PC-9 (cell line): ENCODE measurements around the gene METTL6. TPM values are rescaled to one million over a fixed set of nuclear protein-coding genes. Genes with fewer than 3 reads are reported as not detected.

Source experiments
- BruUV-seq: library from RNA; stranded (reverse); fragments of 400-500 nt; replicated peaks from 2 replicates; lab custom pipeline; 2021; lab: Mats Ljungman, UMichigan
- CTCF ChIA-PET: fragments of 300-600 bp; sonication (Branson Sonifier 250); formaldehyde crosslinking; loops from one replicate; lab custom pipeline; 2022; ENCODE audit warnings: antibody characterized with exemption; lab: Charles Lee
- POLR2A ChIA-PET: fragments of 300-600 bp; sonication (Branson Sonifier 250); formaldehyde crosslinking; loops from one replicate; lab custom pipeline; 2022; ENCODE audit warnings: antibody characterized with exemption; ENCODE audit not compliant: unreplicated experiment; lab: Charles Lee
- DNase-seq, 2 experiments: peaks; one replicate each; pipeline versions ENCODE4 v3.0.0 to v3.0.0-alpha.2; 2015 to 2022; ENCODE audit warnings: mixed read lengths in 1 of 2
- H2AFZ ChIP-seq: fragments of 200-600 bp; sonication (generic); 2 replicates; pipeline ENCODE4 v1.8.1; 2017; ENCODE audit warnings: antibody characterized with exemption
- H3F3A ChIP-seq: fragments of 200-600 bp; sonication (generic); 2 replicates; pipeline ENCODE4 v1.8.1; 2017; ENCODE audit warnings: antibody characterized with exemption, mild to moderate bottlenecking, low read depth; ENCODE audit not compliant: insufficient read depth
- H3K27ac ChIP-seq: fragments of 200-600 bp; sonication (generic); 2 replicates; pipeline ENCODE4 v1.6.1; 2016; ENCODE audit warnings: mixed run types
- H3K27me3 ChIP-seq: fragments of 200-600 bp; sonication (generic); 2 replicates; pipeline ENCODE4 v1.6.1; 2016; ENCODE audit warnings: low read depth, mixed run types; ENCODE audit not compliant: insufficient read depth
- H3K36me3 ChIP-seq: fragments of 200-600 bp; sonication (generic); 2 replicates; pipeline ENCODE4 v1.6.1; 2016; ENCODE audit warnings: low read depth, mixed run types
- H3K4me1 ChIP-seq: fragments of 200-600 bp; sonication (generic); replicated peaks from 2 replicates; pipeline ENCODE4 v1.6.1; 2016; ENCODE audit warnings: mixed run types; ENCODE audit not compliant: insufficient read depth
- H3K4me2 ChIP-seq: fragments of 200-600 bp; sonication (generic); 2 replicates; pipeline ENCODE4 v1.6.1; 2017; ENCODE audit warnings: mixed run types
- H3K4me3 ChIP-seq: fragments of 200-600 bp; sonication (generic); 2 replicates; pipeline ENCODE4 v1.6.1; 2016; ENCODE audit warnings: mixed run types
- H3K79me2 ChIP-seq: fragments of 200-600 bp; sonication (generic); 2 replicates; pipeline ENCODE4 v1.6.1; 2017; ENCODE audit warnings: low read depth, mixed run types
- H3K9me2 ChIP-seq: fragments of 200-600 bp; sonication (generic); 2 replicates; pipeline ENCODE4 v1.8.1; 2017; ENCODE audit warnings: mild to moderate bottlenecking; ENCODE audit not compliant: insufficient read depth
- H3K9me3 ChIP-seq: fragments of 200-600 bp; sonication (generic); 2 replicates; pipeline ENCODE4 v1.8.1; 2016; ENCODE audit warnings: low read depth; ENCODE audit not compliant: insufficient read depth
- H4K20me1 ChIP-seq: fragments of 200-600 bp; sonication (generic); 2 replicates; pipeline ENCODE4 v1.8.1; 2017; ENCODE audit not compliant: insufficient read depth
- EZH2 ChIP-seq: fragments of 200-600 bp; sonication (generic); IDR thresholded peaks from 2 replicates; pipeline ENCODE4 v1.8.0; 2017; ENCODE audit warnings: antibody characterized with exemption, low read depth
- intact Hi-C: fragments of 100-400 bp; cut with micrococcal nuclease; formaldehyde crosslinking; loops from one replicate; pipeline ENCODE4 v1.10.0; 2022; ENCODE audit not compliant: unreplicated experiment
- total RNA-seq: library from RNA; stranded (reverse); gene quantifications from 2 replicates; pipeline ENCODE4 v1.2.3, GENCODE V29; 2021
- TF ChIP-seq, protein P1 (sequence below): fragments of 200-600 bp; sonication (generic); conservative IDR thresholded peaks from 2 replicates; pipeline ENCODE4 v1.6.1; 2017; ENCODE audit warnings: mixed run types, antibody characterized with exemption, mild to moderate bottlenecking, moderate library complexity

The METTL6 gene
- total RNA-seq, 1 experiment from 2014 or later: 17.2 TPM

DNA sequence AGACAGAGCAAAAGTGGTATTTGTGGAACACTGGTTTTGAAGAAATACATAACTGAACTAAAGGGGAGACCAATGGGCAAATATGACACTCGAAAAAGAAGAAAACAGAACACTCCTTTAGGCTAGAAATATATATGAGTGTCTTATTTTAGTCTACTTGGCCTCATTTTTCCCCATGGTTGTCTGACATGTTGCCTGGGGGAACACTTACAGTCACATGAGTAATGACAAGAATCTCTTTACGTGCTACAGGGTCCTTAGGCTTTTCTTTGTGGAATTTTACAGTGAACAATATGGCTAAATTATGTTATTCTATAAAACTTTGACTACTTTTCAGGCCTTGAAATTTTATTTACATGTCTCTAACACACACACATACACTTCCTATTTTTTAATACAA lies 17.6 kb downstream of the METTL6 start:
- Histone ChIP-seq H3K79me2 (no peaks in the 10 kb centered on the region), H4K20me1 (no peaks in the 10 kb centered on the region), H3K27me3 (no peaks in the 10 kb centered on the region), H3K27ac (no peak overlapping the region), H3K9me2 (no peaks in the 10 kb centered on the region), H3K4me1 (no peaks in the 10 kb centered on the region), H3K9me3 (no peaks in the 10 kb centered on the region), H3F3A (no peaks in the 10 kb centered on the region), H2AFZ (no peak overlapping the region), H3K4me3 (no peak overlapping the region), H3K4me2 (no peak overlapping the region), H3K36me3 (peaks cover 14% of the 10 kb centered on the region)
- CTCF ChIA-PET: no interaction called here
- no peak for DNase-seq
- TF ChIP-seq, protein P1, sequence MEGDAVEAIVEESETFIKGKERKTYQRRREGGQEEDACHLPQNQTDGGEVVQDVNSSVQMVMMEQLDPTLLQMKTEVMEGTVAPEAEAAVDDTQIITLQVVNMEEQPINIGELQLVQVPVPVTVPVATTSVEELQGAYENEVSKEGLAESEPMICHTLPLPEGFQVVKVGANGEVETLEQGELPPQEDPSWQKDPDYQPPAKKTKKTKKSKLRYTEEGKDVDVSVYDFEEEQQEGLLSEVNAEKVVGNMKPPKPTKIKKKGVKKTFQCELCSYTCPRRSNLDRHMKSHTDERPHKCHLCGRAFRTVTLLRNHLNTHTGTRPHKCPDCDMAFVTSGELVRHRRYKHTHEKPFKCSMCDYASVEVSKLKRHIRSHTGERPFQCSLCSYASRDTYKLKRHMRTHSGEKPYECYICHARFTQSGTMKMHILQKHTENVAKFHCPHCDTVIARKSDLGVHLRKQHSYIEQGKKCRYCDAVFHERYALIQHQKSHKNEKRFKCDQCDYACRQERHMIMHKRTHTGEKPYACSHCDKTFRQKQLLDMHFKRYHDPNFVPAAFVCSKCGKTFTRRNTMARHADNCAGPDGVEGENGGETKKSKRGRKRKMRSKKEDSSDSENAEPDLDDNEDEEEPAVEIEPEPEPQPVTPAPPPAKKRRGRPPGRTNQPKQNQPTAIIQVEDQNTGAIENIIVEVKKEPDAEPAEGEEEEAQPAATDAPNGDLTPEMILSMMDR: no peak
- TF ChIP-seq EZH2: no peak
- BruUV-seq: no TSS peak
- intact Hi-C loops: loop anchor here (10.0 kb wide), 2 partner anchors 295 to 485 kb away; no protein-coding TSS in a partner anchor
- POLR2A ChIA-PET: no interaction called here

DNA sequence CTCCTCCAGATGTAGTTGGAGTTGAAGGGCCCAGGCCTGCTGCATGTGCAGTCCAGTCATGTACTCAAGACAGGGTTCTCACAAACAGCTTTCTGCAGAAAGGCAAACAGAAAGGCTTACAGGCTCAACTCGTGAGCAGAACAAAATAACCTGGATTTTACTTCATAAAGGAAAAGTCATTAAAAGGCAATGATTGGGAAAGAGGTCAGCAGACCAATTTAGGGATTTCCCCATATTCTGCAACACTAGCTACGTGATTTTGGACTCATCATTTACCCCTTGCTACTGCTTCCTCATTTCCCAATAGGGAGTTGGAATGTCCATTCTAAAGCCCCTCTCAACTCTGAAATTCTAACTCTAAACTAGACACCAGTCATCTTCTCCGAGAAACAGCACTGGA lies 18.1 kb downstream of the METTL6 start:
- POLR2A ChIA-PET: no interaction called here
- Histone ChIP-seq H3K36me3 (peaks cover 10% of the 10 kb centered on the region), H3K9me2 (no peaks in the 10 kb centered on the region), H4K20me1 (no peaks in the 10 kb centered on the region), H3K79me2 (no peaks in the 10 kb centered on the region), H3K27ac (no peak overlapping the region), H3K4me3 (no peak overlapping the region), H3K9me3 (no peaks in the 10 kb centered on the region), H3K27me3 (no peaks in the 10 kb centered on the region), H3F3A (no peaks in the 10 kb centered on the region), H2AFZ (no peak overlapping the region), H3K4me2 (no peak overlapping the region), H3K4me1 (0 out of 2 replicates have a peak, but pooled peaks cover under 1% of the 10 kb centered on the region)
- TF ChIP-seq, protein P1: no peak
- TF ChIP-seq EZH2: no peak
- CTCF ChIA-PET: no interaction called here
- no TSS peak for BruUV-seq
- DNase-seq: no peak
- intact Hi-C loops: loop anchor here (10.0 kb wide), 2 partner anchors 294 to 484 kb away; no protein-coding TSS in a partner anchor

DNA sequence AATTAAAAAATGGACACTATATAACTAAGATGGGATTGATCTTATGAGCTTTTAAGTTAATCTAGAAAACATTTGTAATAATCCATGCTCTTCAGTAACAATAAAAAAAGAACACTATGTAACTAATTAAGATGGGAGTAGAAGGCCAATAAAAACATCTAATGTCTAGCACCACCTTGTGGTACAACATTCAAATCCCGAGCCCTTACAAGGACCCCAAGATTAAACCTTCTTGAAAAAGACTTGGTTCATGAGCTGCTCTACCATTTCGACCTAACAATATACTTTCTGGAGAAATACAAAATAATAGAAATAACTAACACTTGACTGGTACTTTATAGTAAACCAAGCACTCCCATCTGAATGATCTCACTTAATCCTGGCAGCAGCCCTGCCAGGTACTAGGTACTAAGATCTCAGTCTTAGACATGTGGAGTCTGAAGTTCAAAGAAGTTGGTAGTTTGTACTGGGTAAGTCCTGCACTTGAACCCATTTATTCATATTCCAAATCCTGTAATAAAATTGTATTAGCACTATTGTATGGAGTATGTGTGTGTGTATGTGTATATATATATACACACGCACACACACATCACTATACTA lies 21.8 kb downstream of the METTL6 start:
- CTCF ChIA-PET: interaction anchor here (0.6 to 1.7 kb wide), 6 partner anchors 27 to 202 kb away, joined by 3 to 18 read pairs (median 4); no protein-coding TSS in a partner anchor
- Histone ChIP-seq H3K9me3 (no peaks in the 10 kb centered on the region), H3F3A (no peaks in the 10 kb centered on the region), H3K4me1 (peaks cover 8% of the 10 kb centered on the region; the same call in 1 of the 2 replicates), H4K20me1 (no peaks in the 10 kb centered on the region), H3K36me3 (peaks cover 3% of the 10 kb centered on the region; the same call in 1 of the 2 replicates), H3K27me3 (no peaks in the 10 kb centered on the region), H3K9me2 (no peaks in the 10 kb centered on the region), H3K4me3 (no peak overlapping the region), H3K27ac (no peak overlapping the region), H3K4me2 (no peak overlapping the region), H3K79me2 (no peaks in the 10 kb centered on the region), H2AFZ (no peak overlapping the region)
- DNase-seq: no peak
- POLR2A ChIA-PET: interaction anchor here (0.6 kb wide), 2 partner anchors 66 to 139 kb away, joined by 3 read pairs; no protein-coding TSS in a partner anchor
- TF ChIP-seq EZH2: no peak
- TF ChIP-seq, protein P1: peak; percentile 84
- intact Hi-C loops: loop anchor here (1.0 to 10.0 kb wide), 7 partner anchors 27 to 481 kb away; partner anchors contain the start of gene CAPN7
- no TSS peak for BruUV-seq
